A549 (cell line): Measurements from ENCODE around the gene NKD1. TPM values are rescaled to one million over a fixed set of nuclear protein-coding genes. Genes with fewer than 3 reads are reported as not detected.

Experiments
- ATAC-seq, 2 experiments: fragments of 200-7000 bp in 1 of 2; fragments of >200 bp in 1 of 2; cut with Nextera tagmentation in 1 of 2; cut with Tn5 transposase in 1 of 2; 3 replicates each; pipeline versions ENCODE4 v1.8.0 to v1.9.1; 2018 to 2020; ENCODE audit warnings: mild to moderate bottlenecking in 1 of 2, moderate library complexity in 1 of 2
- CTCF ChIA-PET: fragments of 300-600 bp; sonication (Branson Sonifier 250); formaldehyde crosslinking; extraction: SDS; loops from one replicate; lab custom pipeline; 2021; ENCODE audit warnings: antibody characterized with exemption, inconsistent platforms; lab: Yijun Ruan, JAX
- POLR2A ChIA-PET: fragments of 350-600 bp; formaldehyde crosslinking; extraction: SDS; loops from one replicate; lab custom pipeline; 2021; ENCODE audit warnings: antibody characterized with exemption, inconsistent platforms; lab: Yijun Ruan, JAX
- DNase-seq, 2 experiments: peaks; one replicate each; pipeline versions ENCODE4 v3.0.0 to v3.0.0-alpha.2; 2011 to 2016; ENCODE audit warnings: low read depth in 1 of 2, low spot score in 1 of 2
- FAIRE-seq: peaks from 2 replicates; lab custom pipeline; 2011; peaks lifted over from hg19 to GRCh38; lab: Jason Lieb, UNC
- H3K27ac ChIP-seq, 2 experiments: fragments of >200 bp; sonication (Bioruptor Twin); formaldehyde crosslinking; 3 replicates each; pipeline ENCODE4 v1.5.1; 2016 to 2017
- H3K4me1 ChIP-seq: fragments of >200 bp; sonication (Bioruptor Twin); formaldehyde crosslinking; 3 replicates; pipeline ENCODE4 v1.6.1; 2016
- H3K4me2 ChIP-seq: fragments of >200 bp; sonication (Bioruptor Twin); formaldehyde crosslinking; 3 replicates; pipeline ENCODE4 v1.6.1; 2016
- H3K4me3 ChIP-seq: fragments of >200 bp; sonication (Bioruptor Twin); formaldehyde crosslinking; 3 replicates; pipeline ENCODE4 v1.5.1; 2016
- H3K9me3 ChIP-seq: fragments of >200 bp; sonication (Bioruptor Twin); formaldehyde crosslinking; 3 replicates; pipeline ENCODE4 v1.6.1; 2016
- CBX2 ChIP-seq: fragments of 200-600 bp; sonication (generic); IDR thresholded peaks from 2 replicates; pipeline ENCODE4 v1.6.1; 2016; ENCODE audit warnings: low read depth, mild to moderate bottlenecking, borderline replicate concordance
- CHD2 ChIP-seq: fragments of 150-350 bp; IDR thresholded peaks from 2 replicates; pipeline ENCODE4 v1.6.1; 2014; ENCODE audit warnings: low read length; ENCODE audit not compliant: partially characterized antibody
- CHD4 ChIP-seq: fragments of 200-600 bp; sonication (generic); IDR thresholded peaks from 2 replicates; pipeline ENCODE4 v1.6.1; 2016; ENCODE audit warnings: antibody characterized with exemption, mild to moderate bottlenecking, borderline replicate concordance
- ESRRA ChIP-seq: fragments of 150-350 bp; IDR thresholded peaks from 2 replicates; pipeline ENCODE4 v1.6.1; 2014; ENCODE audit warnings: mild to moderate bottlenecking, low read length, borderline replicate concordance
- FOSB ChIP-seq: fragments of 250-450 bp; sonication (Bioruptor Pico); IDR thresholded peaks from 2 replicates; pipeline ENCODE4 v1.5.0; 2020; ENCODE audit warnings: mild to moderate bottlenecking, moderate library complexity
- GATA3 ChIP-seq: IDR thresholded peaks from 2 replicates; pipeline ENCODE4 v1.6.1; 2012; ENCODE audit warnings: borderline replicate concordance
- HMGXB4 ChIP-seq: fragments of 250-450 bp; sonication (Bioruptor Pico); IDR thresholded peaks from 2 replicates; pipeline ENCODE4 v1.5.0; 2021; ENCODE audit warnings: mild to moderate bottlenecking, moderate library complexity, borderline replicate concordance
- HOXB5 ChIP-seq: fragments of 250-450 bp; sonication (Bioruptor Pico); IDR thresholded peaks from 2 replicates; pipeline ENCODE4 v1.5.0; 2020; ENCODE audit warnings: mild to moderate bottlenecking, moderate library complexity
- JUNB ChIP-seq: fragments of >200 bp; sonication (Bioruptor Twin); formaldehyde crosslinking; IDR thresholded peaks from 2 replicates; pipeline ENCODE4 v1.6.1; 2016
- NFE2L2 ChIP-seq: fragments of 150-350 bp; conservative IDR thresholded peaks from 2 replicates; pipeline ENCODE4 v1.6.1; 2014; ENCODE audit warnings: low read length
- NPAS2 ChIP-seq: fragments of 250-450 bp; sonication (Bioruptor Pico); IDR thresholded peaks from 2 replicates; pipeline ENCODE4 v1.8.0; 2022; ENCODE audit warnings: mild to moderate bottlenecking, moderate library complexity, borderline replicate concordance
- PBX3 ChIP-seq: IDR thresholded peaks from 2 replicates; pipeline ENCODE4 v1.6.1; 2012
- RAD21 ChIP-seq, 2 experiments: fragments of >200 bp in 1 of 2; sonication (Bioruptor Twin) in 1 of 2; formaldehyde crosslinking in 1 of 2; IDR thresholded peaks in 1 of 2; conservative IDR thresholded peaks in 1 of 2; 2 replicates in 1 of 2; 3 replicates in 1 of 2; pipeline ENCODE4 v1.6.1; 2012 to 2018; ENCODE audit warnings: inconsistent platforms in 1 of 2
- RFX5 ChIP-seq: fragments of 450-650 bp; IDR thresholded peaks from 2 replicates; pipeline ENCODE4 v1.7.1; 2014; ENCODE audit warnings: antibody characterized with exemption, mild to moderate bottlenecking, moderate library complexity
- RNF2 ChIP-seq: fragments of 200-600 bp; sonication (generic); IDR thresholded peaks from 2 replicates; pipeline ENCODE4 v1.6.1; 2016; ENCODE audit warnings: low read depth, mild to moderate bottlenecking, antibody characterized with exemption, moderate library complexity, borderline replicate concordance
- SREBF2 ChIP-seq: fragments of 450-650 bp; IDR thresholded peaks from 2 replicates; pipeline ENCODE4 v1.6.1; 2014; ENCODE audit warnings: mild to moderate bottlenecking, moderate library complexity
- TP53 ChIP-seq: fragments of 250-450 bp; sonication (Bioruptor Pico); IDR thresholded peaks from 2 replicates; pipeline ENCODE4 v1.5.0; 2021; ENCODE audit warnings: mild to moderate bottlenecking, moderate library complexity
- USF2 ChIP-seq: fragments of 450-650 bp; IDR thresholded peaks from 2 replicates; pipeline ENCODE4 v1.6.1; 2014; ENCODE audit warnings: antibody characterized with exemption
- WGBS: methylation state at CpG from one replicate; pipeline ENCODE4 v1.1.6; 2017; ENCODE audit errors: missing lambda C conversion rate; 5-methylcytosine and 5-hydroxymethylcytosine counted together
- polyA plus RNA-seq, 4 experiments: library from polyadenylated mRNA; depleted of rRNA in 3 of 4; stranded (reverse); fragments of >200 nt; fragmentation: RNase III in 1 of 4; extraction: RNeasy Plus Mini Kit Qiagen cat#74134 plus additional on column Dnase treatment in 1 of 4; gene quantifications; 2 replicates in 3 of 4; 3 replicates in 1 of 4; pipeline ENCODE4 v1.2.3, GENCODE V29; 2011 to 2017

The NKD1 gene
- polyA plus RNA-seq, 2 of the 4 experiments (the other 2 are of a cell fraction) = 0.10 to 0.19 TPM

GRCh38 chr16:50591800-50592771 lies 43.9 kb downstream of the NKD1 start:
- TF ChIP-seq RFX5 = no peak
- no peak for TF ChIP-seq NPAS2
- H3K4me1 ChIP-seq = no peaks in the 10 kb centered on the region
- DNase-seq (no peak), ATAC-seq (no peak), FAIRE-seq (no peak)
- POLR2A ChIA-PET = no interaction called here
- CTCF ChIA-PET = interaction anchor here (1.1 to 1.8 kb wide), 2 partner anchors 9 to 73 kb away, joined by 4 to 7 read pairs; no protein-coding TSS in a partner anchor
- H3K4me3 ChIP-seq = no peak overlapping the region
- no peak overlapping the region for H3K27ac ChIP-seq
- H3K9me3 ChIP-seq = no peaks in the 10 kb centered on the region
- WGBS = 56% methylated on average over 22 of the region's 24 CpGs
- H3K4me2 ChIP-seq = no peak overlapping the region

GRCh38 chr16:50592996-50593395 lies 44.8 kb downstream of the NKD1 start:
- H3K4me3 ChIP-seq = no peak overlapping the region
- H3K27ac ChIP-seq = no peak overlapping the region
- DNase-seq (no peak), FAIRE-seq (no peak), ATAC-seq (no peak)
- 46% methylated on average over 7 of the region's 7 CpGs for WGBS
- TF ChIP-seq RNF2 (no peak), NFE2L2 (no peak), CHD4 (no peak), HOXB5 (CRISPR knock-in tag) (no peak), FOSB (CRISPR knock-in tag) (no peak), HMGXB4 (CRISPR knock-in tag) (no peak), ESRRA (no peak), JUNB (no peak), RFX5 (no peak), CBX2 (no peak), CHD2 (no peak), USF2 (no peak), SREBF2 (no peak)
- POLR2A ChIA-PET = no interaction called here
- H3K4me2 ChIP-seq = no peak overlapping the region
- no peaks in the 10 kb centered on the region for H3K9me3 ChIP-seq
- H3K4me1 ChIP-seq = no peaks in the 10 kb centered on the region
- CTCF ChIA-PET = interaction anchor here (1.1 to 1.8 kb wide), 4 partner anchors 10 to 213 kb away, joined by 4 to 7 read pairs (median 4); no protein-coding TSS in a partner anchor

- Histone ChIP-seq H3K27ac (no peak overlapping the region), H3K4me3 (no peak overlapping the region), H3K4me1 (no peaks in the 10 kb centered on the region), H3K9me3 (no peaks in the 10 kb centered on the region), H3K4me2 (no peak overlapping the region)
- DNase-seq (no peak), ATAC-seq (peak in 1 of 2 experiments; percentile 58; a peak in 3 of 6 replicates)
- 60% methylated on average over 9 of the region's 9 CpGs for WGBS
- TF ChIP-seq RAD21 (conservative IDR thresholded peaks at IDR 0.05 in 1 of 2, IDR thresholded peaks at IDR 0.05 in 1 of 2) (peak in 1 of 2 experiments; percentile 28; a peak in 1 of 5 replicates), GATA3 (no peak), PBX3 (no peak), TP53 (CRISPR knock-in tag) (no peak)
- TF ChIP-seq, all 56 proteins: peak for 1
- FAIRE-seq = no peak
- ChIA-PET POLR2A (no interaction called here), CTCF (interaction anchor here (1.3 to 1.8 kb wide), 7 partner anchors 14 to 213 kb away, joined by 3 to 7 read pairs (median 4); no protein-coding TSS in a partner anchor)
These were observed 45.4 kb downstream of the NKD1 start for GRCh38 chr16:50593410-50594150.
